HPDE6-E6E7 (cell line): ENCODE data around the gene FST.

ENCODE experiments used
- DNase-seq: peaks from one replicate; pipeline ENCODE4 v3.0.0; 2011; ENCODE audit warnings: missing footprints; ENCODE audit errors: extremely low spot score

Gene FST

GRCh38 chr5:53480416-53481158 lies at the start of gene FST:
Gene FST, plus strand, starts transcription at chr5:53480629. Its CDS starts 163 bp downstream, at chr5:53480792.
- DNase-seq: no peak

- no peak for DNase-seq
Observed at GRCh38 chr5:53431665-53432064, 48.8 kb upstream of the FST start.

GRCh38 chr5:53433026-53433425 lies 47.4 kb upstream of the FST start:
- DNase-seq: no peak

GRCh38 chr5:53434541-53434940 lies 45.9 kb upstream of the FST start:
- DNase-seq: no peak

- DNase-seq: no peak
Observed at GRCh38 chr5:53436480-53437191, 43.8 kb upstream of the FST start.

- DNase-seq: no peak
Observed at GRCh38 chr5:53438079-53438478, 42.4 kb upstream of the FST start.

GRCh38 chr5:53438486-53439472 lies 41.6 kb upstream of the FST start:
- DNase-seq: no peak

- DNase-seq: no peak
Observed at GRCh38 chr5:53442961-53443360, 37.5 kb upstream of the FST start.

GRCh38 chr5:53445569-53445968 lies 34.9 kb upstream of the FST start:
- DNase-seq: no peak

GRCh38 chr5:53446908-53447307 lies 33.5 kb upstream of the FST start:
- no peak for DNase-seq

GRCh38 chr5:53448851-53449250 lies 31.6 kb upstream of the FST start:
- DNase-seq: no peak

- DNase-seq: no peak
Observed at GRCh38 chr5:53453898-53454718, 26.3 kb upstream of the FST start.

GRCh38 chr5:53454719-53455000 lies 25.8 kb upstream of the FST start:
- no peak for DNase-seq

- no peak for DNase-seq
Observed at GRCh38 chr5:53456366-53456765, 24.1 kb upstream of the FST start.

- no peak for DNase-seq
Observed at GRCh38 chr5:53463909-53464621, 16.4 kb upstream of the FST start.

- no peak for DNase-seq
Observed at GRCh38 chr5:53464722-53465121, 15.7 kb upstream of the FST start.

- DNase-seq: no peak
Observed at GRCh38 chr5:53469946-53470687, 10.3 kb upstream of the FST start.

- no peak for DNase-seq
Observed at GRCh38 chr5:53472279-53472678, 8.2 kb upstream of the FST start.

- no peak for DNase-seq
Observed at GRCh38 chr5:53472720-53473510, 7.5 kb upstream of the FST start.
